Left lobe of liver (tissue), 2 donors: ENCODE data around the gene MUC4. TPM values are rescaled to one million over a fixed set of nuclear protein-coding genes. Genes with fewer than 3 reads are reported as not detected.
"Not testable (repeated sequence)": the region's sequence is repeated elsewhere in the genome, so short reads cannot be mapped to it uniquely, and the experiment has no call there.

Experiments used
- ATAC-seq: fragments of 200-7000 bp; cut with Tn5 transposase; one replicate; pipeline ENCODE4 v1.9.1; 2020; ENCODE audit warnings: mild to moderate bottlenecking, moderate library complexity
- DNase-seq: peaks from one replicate; pipeline ENCODE4 v3.0.0-alpha.2; 2020; ENCODE audit warnings: low spot score
- total RNA-seq: library from RNA; stranded (reverse); gene quantifications from one replicate; pipeline ENCODE4 v1.2.1, GENCODE V29; 2021
- donor health status: DM: no; HTN: no; CAD: no; lungs with moderate emphysema.
- donor health status: DM: no; HTN: yes; CAD: no.

MUC4 gene
- total RNA-seq, 1 donor from 2014 or later, result 0.08 TPM

DNA sequence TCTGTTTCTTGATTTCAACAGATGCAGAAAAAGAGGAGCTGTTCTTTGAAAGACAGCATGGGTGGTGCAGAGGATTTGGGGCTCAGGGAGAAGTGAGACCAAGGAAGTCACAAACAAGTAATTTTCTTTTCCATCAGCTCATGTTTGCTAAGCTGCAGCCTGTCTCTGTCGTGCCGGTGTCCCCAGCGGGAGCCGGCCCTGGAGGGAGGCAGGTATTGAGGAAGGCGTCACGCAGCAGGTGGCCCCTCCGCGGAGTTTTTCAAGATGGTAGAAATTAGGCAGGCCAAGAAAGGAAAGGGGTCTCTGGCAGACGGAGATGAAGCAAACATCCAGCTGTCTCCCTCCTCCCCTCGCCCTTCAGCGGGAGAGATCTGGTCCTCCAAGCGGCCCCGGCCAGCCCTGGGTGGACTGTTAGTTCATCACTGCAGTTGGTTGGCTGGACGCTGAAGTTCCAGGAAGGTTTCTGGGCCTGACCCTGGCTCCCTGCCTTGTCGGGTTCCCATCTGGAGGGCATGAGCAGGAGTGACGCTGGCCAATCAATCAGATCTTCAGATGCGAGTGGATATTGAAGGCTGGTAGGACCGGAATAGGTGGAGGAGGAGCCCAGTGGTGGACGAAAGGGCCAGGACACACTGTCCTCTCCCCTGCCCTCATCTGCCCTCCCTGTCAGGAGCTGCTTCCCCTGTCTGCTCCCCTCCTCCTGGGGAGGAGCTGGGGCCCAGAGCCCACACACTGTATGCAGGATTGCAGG is 27.7 kb upstream of the MUC4 start:
- peak; percentile 88 for DNase-seq
- peak; percentile 95 for ATAC-seq

GRCh38 chr3:195838714-195839113 is 27.0 kb upstream of the MUC4 start:
- DNase-seq (no peak), ATAC-seq (no peak)

DNA sequence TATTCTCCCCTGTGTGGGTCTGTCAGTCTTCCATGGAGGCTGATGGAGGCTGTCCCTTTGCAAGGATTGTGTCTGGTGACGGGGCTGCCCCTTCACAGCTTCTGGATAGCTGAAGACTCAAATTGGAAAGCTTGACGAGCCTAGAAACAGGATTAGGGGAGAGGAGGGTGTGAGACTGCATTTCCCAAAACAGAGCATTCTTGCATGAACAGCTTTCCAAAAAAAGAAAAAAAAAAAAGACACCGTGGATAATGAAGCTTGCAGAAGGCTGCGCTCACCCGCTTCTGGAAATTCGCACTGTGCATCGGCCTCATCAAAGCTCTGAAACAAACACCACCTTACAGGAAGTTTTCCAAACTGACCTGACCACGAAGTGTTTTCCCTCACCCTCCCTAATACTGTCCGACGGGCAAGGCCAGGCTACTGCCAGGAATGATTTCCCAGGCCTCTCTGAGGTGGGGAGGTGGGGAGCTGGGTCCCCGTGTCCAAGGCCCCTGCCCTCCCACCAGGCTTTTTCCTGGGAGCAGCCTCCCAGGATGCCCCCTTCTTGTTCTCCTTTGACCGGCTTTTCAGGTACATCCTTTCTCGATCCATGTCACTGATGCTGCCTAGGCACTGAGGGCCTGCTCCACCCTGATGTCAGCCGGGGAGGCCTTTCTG is 24.9 kb upstream of the MUC4 start:
- ATAC-seq, result no peak
- no peak for DNase-seq

- no peak for ATAC-seq
- no peak for DNase-seq
Observed at GRCh38 chr3:195835791-195836190, 24.1 kb upstream of the MUC4 start.

DNA sequence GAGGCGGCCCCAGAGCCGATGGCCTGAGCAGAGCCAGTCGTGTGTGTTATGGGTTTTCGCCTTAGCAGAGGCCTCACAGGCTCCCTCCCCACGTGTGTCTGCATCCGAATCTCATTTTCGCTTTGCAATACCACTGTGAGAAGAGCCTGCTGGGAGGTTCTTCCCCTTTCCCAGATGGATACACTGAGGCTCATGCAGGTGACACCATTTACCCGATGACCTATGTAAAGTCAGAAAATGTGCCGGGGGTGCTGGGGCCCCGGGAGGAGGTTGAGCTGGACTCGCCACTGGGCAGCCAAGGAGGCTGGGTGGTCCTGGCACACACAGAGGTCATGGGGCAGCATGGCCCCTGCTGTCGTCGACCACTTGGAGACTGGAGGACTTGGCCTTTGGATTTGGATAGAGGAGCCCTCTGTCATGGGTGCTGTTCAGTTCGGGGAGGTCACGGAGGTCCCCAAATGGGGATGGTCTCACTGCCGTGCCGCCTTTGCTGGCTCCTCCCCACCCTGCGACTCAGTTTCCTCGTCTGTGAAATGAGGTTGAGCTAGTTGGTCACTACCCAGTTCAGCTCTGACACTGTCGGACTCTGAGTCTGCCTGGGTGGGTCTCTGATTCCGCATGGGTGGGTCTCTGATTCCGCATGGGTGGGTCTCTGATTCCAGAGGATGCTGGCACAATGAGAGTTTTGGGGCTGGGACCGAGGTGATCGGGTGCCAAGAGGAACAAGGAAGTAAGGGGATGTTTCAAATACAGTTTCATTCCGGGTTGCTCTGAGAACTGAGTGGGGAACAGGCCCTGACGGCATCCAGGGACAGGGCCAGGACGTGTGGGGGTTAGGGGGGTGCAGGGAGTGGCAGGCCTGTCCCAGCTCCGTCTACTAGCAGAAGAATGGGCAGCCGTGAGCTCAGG is 23.2 kb upstream of the MUC4 start:
- no peak for DNase-seq
- no peak for ATAC-seq

DNA sequence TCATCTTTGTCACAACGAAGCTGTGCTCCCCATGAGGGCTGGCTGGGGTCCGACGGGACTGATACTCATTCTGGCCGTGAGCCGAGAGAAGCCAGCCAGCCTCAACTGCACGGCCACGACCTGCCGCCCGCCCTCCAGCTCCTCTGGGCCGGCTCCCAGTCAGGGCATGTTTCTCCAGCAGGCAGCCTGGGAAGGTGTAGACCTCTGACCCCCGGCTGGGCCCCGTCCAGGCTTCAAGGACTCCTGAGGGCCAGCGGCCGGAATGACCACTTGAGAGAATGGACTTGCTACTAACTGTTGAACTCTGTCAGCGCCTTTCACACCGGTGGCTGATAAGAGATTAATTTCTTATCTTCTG is 18.1 kb upstream of the MUC4 start:
- DNase-seq (no peak), ATAC-seq (peak; percentile 44)

- DNase-seq (no peak), ATAC-seq (no peak)
Observed at GRCh38 chr3:195828762-195829161, 17.0 kb upstream of the MUC4 start.

DNA sequence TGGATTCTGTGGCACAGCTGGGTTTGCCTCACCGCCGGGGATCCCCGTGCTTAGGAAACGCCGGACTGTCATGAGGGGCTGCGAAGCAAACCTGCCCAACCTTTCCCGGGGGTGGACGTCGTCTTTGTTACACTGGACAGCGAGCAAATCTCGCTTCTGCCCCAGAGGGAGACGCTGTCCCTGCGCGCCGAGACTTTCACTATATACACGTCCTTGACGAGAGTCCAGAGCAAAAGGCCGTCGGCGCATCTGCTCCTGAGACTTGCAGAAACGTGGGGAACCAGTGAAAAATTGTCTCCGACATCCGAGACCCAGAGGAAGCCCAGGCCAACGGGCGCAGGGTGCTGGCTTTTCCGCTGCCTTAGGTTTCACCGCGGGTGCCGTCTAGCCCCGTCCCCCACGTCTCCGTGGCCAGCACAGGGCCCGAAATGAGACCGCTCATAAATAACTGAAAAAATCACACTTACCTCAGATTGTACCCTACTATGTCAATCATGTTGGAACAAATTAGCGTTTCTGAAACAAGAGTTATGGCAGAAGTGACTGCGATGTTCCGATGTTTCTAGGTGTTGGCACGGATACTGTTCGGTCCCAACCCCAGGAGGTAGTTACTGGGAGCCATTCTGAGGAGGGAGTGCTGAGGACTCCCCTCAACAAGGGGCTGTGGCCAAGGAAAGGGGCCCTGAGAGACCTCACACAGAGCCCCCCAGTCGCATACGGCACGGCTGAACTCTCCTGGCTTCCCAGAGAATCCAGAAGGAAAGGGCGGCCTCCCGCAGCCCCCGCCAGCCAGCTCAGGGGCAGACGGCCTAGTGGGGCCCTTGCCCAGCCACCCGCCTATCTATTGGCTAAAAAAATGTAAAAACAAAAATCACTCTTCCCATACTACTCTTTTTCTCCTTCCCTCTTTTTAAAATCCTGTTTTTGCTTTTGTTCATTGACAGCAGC is 14.4 kb upstream of the MUC4 start:
- DNase-seq, result no peak

DNA sequence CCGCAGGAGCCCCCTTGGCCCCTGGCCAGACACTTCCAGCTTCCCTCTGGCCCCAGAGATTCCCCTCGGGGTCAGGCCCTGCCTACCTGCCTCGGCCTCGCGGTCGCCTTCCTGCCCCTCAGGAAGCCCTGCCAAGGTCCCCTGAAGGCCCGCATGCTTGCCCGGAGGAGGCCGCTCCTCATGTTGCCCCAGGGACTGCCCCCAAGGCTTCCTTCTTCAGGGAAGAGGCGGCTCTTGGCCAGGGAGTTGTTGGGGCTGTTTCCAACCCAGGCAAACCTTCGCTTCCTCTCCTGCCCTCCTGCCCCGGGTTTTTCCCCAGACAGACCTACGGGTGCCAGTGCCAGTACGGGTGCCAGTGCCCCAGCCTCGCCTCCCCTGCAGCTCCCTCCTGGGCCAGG is 13.5 kb upstream of the MUC4 start:
- ATAC-seq, result peak; percentile 45
- DNase-seq, result no peak

More for the DNA sequence above, 14.4 kb upstream of the MUC4 start:
- no peak for ATAC-seq

DNA sequence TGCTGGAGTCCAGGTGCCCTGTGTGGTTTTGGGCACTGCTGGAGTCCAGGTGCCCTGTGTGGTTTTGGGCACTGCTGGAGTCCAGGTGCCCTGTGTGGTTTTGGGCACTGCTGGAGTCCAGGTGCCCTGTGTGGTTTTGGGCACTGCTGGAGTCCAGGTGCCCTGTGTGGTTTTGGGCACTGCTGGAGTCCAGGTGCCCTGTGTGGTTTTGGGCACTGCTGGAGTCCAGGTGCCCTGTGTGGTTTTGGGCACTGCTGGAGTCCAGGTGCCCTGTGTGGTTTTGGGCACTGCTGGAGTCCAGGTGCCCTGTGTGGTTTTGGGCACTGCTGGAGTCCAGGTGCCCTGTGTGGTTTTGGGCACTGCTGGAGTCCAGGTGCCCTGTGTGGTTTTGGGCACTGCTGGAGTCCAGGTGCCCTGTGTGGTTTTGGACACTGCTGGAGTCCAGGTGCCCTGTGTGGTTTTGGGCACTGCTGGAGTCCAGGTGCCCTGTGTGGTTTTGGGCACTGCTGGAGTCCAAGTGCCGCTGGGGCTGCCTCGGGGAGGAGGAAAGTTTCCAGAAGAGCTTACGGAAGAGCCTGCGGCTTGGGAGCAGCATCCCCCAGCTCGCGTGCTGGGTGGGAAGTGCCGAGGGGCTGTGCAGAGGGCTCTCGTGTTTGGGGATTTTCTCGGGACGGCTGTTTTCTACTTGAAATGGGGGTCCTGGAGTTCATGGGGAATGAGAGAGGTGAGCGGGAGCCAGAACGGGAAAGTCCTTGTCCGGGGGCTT is 12.9 kb upstream of the MUC4 start:
- ATAC-seq, DNase-seq: not testable (repeated sequence)

- DNase-seq (peak; percentile 86), ATAC-seq (peak; percentile 87)
Observed at GRCh38 chr3:195823999-195824398, 12.3 kb upstream of the MUC4 start.

- ATAC-seq (no peak), DNase-seq (no peak)
Observed at GRCh38 chr3:195823280-195823679, 11.6 kb upstream of the MUC4 start.

- no peak for DNase-seq
- ATAC-seq, result no peak
Observed at GRCh38 chr3:195822131-195822696, 10.5 kb upstream of the MUC4 start.

- ATAC-seq, result no peak
- DNase-seq, result no peak
Observed at GRCh38 chr3:195821403-195822130, 9.8 kb upstream of the MUC4 start.

DNA sequence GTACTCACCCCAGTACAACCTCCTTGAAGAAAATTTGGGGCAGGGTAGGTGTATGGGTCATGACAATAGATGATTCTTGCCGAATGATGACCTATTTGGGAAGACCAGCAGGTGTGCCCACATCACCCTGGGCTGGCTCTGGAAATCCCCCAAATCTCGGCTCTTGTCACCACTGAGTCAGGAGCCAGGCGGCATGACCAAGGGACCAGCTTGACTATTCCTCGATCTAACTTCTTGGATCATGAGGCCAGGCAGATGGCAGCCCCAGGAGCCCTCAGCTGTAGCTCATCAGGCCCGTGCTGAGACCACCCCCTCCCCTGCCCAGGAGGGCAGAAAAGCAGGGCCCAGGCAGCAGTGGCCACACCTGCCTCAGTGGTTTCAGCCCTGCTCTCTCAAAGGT is 9.2 kb upstream of the MUC4 start:
- ATAC-seq (no peak), DNase-seq (no peak)

DNA sequence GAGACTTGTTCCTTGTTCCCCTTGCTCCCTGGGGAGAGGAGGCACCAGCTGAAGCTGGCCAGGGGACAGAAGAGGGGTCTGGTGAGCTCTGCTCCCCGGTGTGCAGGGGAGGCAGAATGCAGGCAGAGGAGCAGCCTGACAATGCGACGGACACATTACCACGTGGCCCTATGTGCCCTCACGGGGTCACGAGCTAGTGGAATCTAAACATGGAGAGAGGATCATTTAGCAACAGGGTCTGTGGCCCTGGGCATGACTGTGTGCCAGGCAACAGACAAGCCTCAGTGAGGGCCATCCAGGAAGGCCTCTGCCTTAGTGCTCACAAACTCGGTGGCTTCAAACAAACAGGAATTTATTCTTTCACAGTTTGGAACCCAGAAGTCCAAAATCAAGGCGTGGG is 8.5 kb upstream of the MUC4 start:
- ATAC-seq (no peak), DNase-seq (no peak)

DNA sequence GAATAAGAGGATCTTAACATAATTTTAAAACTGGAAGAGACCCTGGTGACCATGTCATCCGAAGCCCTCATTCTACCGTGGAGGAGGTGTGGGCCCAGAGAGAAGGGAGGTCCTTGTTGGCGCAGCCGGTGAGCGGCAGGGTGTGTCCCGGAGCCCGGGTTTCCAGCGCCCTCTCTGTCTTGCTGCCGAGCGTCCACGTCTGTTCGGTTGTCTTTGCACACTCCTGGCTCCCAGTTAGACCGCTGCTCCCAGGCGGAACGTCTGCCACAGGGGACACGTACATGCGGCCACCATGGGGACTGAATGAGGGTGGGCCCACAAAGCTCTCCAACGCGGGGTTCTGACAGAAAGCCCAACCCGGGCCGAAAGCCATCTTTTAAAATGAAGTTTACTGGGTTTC is 6.6 kb upstream of the MUC4 start:
- no peak for DNase-seq
- ATAC-seq, result no peak

DNA sequence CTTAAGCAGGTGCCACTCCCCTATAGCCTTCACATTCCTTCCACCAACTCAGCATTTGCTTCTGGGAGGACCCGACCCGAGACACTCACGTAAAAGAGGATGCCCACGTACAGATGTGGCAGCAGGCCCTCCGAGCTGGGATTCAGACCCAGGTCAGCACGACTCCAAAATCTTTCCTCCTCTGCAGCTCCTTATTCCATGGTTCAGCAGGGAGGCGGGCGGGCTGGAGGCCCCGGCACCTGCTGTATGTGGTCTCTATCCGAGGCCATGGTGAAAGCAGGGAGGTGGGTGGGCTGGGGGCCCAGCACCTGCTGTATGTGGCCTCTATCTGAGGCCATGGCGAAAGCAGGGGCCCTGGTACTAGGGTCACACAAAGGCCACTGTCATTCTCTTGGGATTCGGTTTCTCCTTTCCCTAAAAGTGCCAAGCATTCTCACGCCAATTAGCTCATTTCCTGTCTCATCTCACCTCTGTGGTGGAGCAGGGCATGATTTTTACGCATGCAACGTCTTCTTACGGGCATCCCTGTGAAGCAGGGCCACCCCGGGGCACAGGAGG is 5.9 kb upstream of the MUC4 start:
- DNase-seq, result no peak

More for the DNA sequence above, 5.9 kb upstream of the MUC4 start:
- ATAC-seq, result no peak
